ENCODE measurements around the gene ZBED6.

DNA sequence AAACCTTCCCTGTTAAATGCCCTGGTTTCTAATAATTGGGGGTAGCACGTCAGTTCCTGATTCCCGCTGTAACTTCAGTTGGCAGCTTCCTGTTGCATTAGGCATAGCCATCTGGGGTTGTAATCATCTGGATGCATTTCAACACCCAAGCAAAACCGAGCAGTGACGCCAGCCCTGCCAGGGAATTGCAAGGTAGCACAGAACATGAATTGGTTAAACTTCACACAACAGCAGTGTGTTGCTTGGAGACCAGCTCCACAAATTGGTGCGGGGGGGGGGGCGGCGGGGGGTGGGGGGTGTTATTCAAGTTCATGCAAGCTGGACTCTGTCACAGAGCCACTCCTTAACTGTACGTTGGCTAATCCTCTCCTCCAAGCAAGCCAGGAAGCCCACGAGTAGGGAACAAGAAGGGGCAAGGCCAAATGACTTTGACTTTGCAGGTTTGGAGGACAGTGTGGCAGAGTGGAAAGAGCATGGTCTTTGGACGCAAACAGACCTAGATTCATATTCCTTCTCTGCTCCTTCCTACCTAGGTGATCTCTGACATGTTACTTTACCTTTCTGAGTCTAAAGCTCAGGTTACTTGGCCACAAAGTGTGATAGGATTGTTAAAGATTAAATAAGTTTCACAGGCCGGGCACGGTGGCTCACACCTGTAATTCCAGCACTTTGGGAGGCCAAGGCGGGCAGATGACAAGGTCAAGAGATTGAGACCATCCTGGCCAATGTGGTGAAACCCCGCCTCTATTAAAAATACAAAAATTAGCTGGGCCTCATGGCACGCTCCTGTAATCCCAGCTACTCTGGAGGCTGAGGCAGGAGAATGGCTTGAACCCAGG, 25.7 kb upstream of the ZBED6 start:
- no peak for TF ChIP-seq EZH2 (IDR thresholded peaks at IDR 0.05; ENCODE audit: insufficient read depth, poor library complexity, severe bottlenecking)
- TF ChIP-seq EZH2phosphoT487 (IDR thresholded peaks at IDR 0.05; ENCODE audit: insufficient read depth, low read depth) = no peak
